ENCODE measurements around the gene HCRTR1.

GRCh38 chr1:31653717-31654473 is 36.4 kb downstream of the HCRTR1 start:
- TF ChIP-seq, protein P1, sequence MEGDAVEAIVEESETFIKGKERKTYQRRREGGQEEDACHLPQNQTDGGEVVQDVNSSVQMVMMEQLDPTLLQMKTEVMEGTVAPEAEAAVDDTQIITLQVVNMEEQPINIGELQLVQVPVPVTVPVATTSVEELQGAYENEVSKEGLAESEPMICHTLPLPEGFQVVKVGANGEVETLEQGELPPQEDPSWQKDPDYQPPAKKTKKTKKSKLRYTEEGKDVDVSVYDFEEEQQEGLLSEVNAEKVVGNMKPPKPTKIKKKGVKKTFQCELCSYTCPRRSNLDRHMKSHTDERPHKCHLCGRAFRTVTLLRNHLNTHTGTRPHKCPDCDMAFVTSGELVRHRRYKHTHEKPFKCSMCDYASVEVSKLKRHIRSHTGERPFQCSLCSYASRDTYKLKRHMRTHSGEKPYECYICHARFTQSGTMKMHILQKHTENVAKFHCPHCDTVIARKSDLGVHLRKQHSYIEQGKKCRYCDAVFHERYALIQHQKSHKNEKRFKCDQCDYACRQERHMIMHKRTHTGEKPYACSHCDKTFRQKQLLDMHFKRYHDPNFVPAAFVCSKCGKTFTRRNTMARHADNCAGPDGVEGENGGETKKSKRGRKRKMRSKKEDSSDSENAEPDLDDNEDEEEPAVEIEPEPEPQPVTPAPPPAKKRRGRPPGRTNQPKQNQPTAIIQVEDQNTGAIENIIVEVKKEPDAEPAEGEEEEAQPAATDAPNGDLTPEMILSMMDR (IDR thresholded peaks at IDR 0.05): no peak
- TF ChIP-seq POLR2A (IDR thresholded peaks at IDR 0.05): no peak

Data from heart left ventricle (tissue), 13 donors.